GM18951 (cell line): ENCODE results near the gene TRH.

Source experiments
- POLR2A ChIP-seq: IDR thresholded peaks from 4 replicates; pipeline ENCODE4 v1.6.1; 2011; ENCODE audit warnings: mild to moderate bottlenecking; ENCODE audit not compliant: insufficient read length, insufficient read depth; ENCODE audit errors: extremely low read depth
- in situ Hi-C: fragments of 300-500 bp; cut with MboI; formaldehyde crosslinking; loops from one replicate; pipeline ENCODE4 v1.12.0; 2022; ENCODE audit warnings: low sequenced_read_pairs, mixed read lengths, inconsistent platforms; ENCODE audit not compliant: unreplicated experiment

The TRH gene

GRCh38 chr3:129974564-129974832, at the start of gene TRH:
Gene TRH, plus strand, starts transcription at chr3:129974720. Its CDS starts 1,097 bp downstream, at chr3:129975817.
- no peak for TF ChIP-seq POLR2A
- in situ Hi-C loops = no loop called here

GRCh38 chr3:129927072-129927471, 47.4 kb upstream of the TRH start:
- in situ Hi-C loops = loop anchor here (25.0 kb wide), 1 partner anchor 440 kb away; no protein-coding TSS in a partner anchor
- TF ChIP-seq POLR2A = no peak

GRCh38 chr3:129929383-129929782, 45.1 kb upstream of the TRH start:
- TF ChIP-seq POLR2A = no peak
- in situ Hi-C loops = loop anchor here (25.0 kb wide), 1 partner anchor 442 kb away; no protein-coding TSS in a partner anchor

GRCh38 chr3:129933471-129933870, 41.0 kb upstream of the TRH start:
- no peak for TF ChIP-seq POLR2A
- in situ Hi-C loops = loop anchor here (10.0 to 25.0 kb wide), 2 partner anchors 299 to 446 kb away; no protein-coding TSS in a partner anchor

- no peak for TF ChIP-seq POLR2A
- in situ Hi-C loops = loop anchor here (10.0 to 25.0 kb wide), 2 partner anchors 300 to 447 kb away; no protein-coding TSS in a partner anchor
These were observed 40.0 kb upstream of the TRH start for GRCh38 chr3:129934234-129935123.

- TF ChIP-seq POLR2A = no peak
- in situ Hi-C loops = loop anchor here (10.0 to 25.0 kb wide), 2 partner anchors 302 to 449 kb away; no protein-coding TSS in a partner anchor
These were observed 37.8 kb upstream of the TRH start for GRCh38 chr3:129936757-129937156.

GRCh38 chr3:129937717-129938116, 36.8 kb upstream of the TRH start:
- no peak for TF ChIP-seq POLR2A
- in situ Hi-C loops = loop anchor here (10.0 to 25.0 kb wide), 2 partner anchors 303 to 450 kb away; no protein-coding TSS in a partner anchor

- in situ Hi-C loops = loop anchor here (10.0 to 25.0 kb wide), 2 partner anchors 304 to 451 kb away; no protein-coding TSS in a partner anchor
- no peak for TF ChIP-seq POLR2A
These were observed 36.2 kb upstream of the TRH start for GRCh38 chr3:129938140-129938930.

GRCh38 chr3:129940086-129940485, 34.4 kb upstream of the TRH start:
- in situ Hi-C loops = loop anchor here (25.0 kb wide), 1 partner anchor 453 kb away; no protein-coding TSS in a partner anchor
- TF ChIP-seq POLR2A = no peak

GRCh38 chr3:129942296-129942695, 32.2 kb upstream of the TRH start:
- no peak for TF ChIP-seq POLR2A
- in situ Hi-C loops = loop anchor here (25.0 kb wide), 1 partner anchor 455 kb away; no protein-coding TSS in a partner anchor

GRCh38 chr3:129943020-129943419, 31.5 kb upstream of the TRH start:
- no peak for TF ChIP-seq POLR2A
- in situ Hi-C loops = loop anchor here (25.0 kb wide), 1 partner anchor 456 kb away; no protein-coding TSS in a partner anchor

GRCh38 chr3:129944709-129945108, 29.8 kb upstream of the TRH start:
- in situ Hi-C loops = loop anchor here (25.0 kb wide), 1 partner anchor 457 kb away; no protein-coding TSS in a partner anchor
- no peak for TF ChIP-seq POLR2A
